ENCODE measurements around the gene GOLGA8R. TPM values are rescaled to one million over a fixed set of nuclear protein-coding genes. Genes with fewer than 3 reads are reported as not detected.
"Not testable (repeated sequence)": the region's sequence is repeated elsewhere in the genome, so short reads cannot be mapped to it uniquely, and the experiment has no call there.

GOLGA8R gene
- total RNA-seq, 1 donor from 2014 or later = 15.6 TPM

GRCh38 chr15:30360990-30361389 is 53.1 kb downstream of the GOLGA8R start:
- intact Hi-C loops (cut with DNase I); DNase-seq (ENCODE audit: low spot score): not testable (repeated sequence)

GRCh38 chr15:30355043-30355442 is 59.0 kb downstream of the GOLGA8R start:
- intact Hi-C loops (cut with DNase I); DNase-seq (ENCODE audit: low spot score); ATAC-seq: not testable (repeated sequence)

More at GRCh38 chr15:30360990-30361389, 53.1 kb downstream of the GOLGA8R start:
- ATAC-seq = not testable (repeated sequence)

Other genes starting within 250 kb of the GOLGA8R start
- gene CHRFAM7A, start 20.7 kb downstream of the GOLGA8R start, total RNA-seq = 4.7 TPM
- gene GOLGA8Q, start 137.8 kb upstream of the GOLGA8R start, total RNA-seq = 5.6 TPM
- gene GOLGA8H, start 189.8 kb upstream of the GOLGA8R start, total RNA-seq = 4.9 TPM